ENCODE measurements around the gene RPL22.

DNA sequence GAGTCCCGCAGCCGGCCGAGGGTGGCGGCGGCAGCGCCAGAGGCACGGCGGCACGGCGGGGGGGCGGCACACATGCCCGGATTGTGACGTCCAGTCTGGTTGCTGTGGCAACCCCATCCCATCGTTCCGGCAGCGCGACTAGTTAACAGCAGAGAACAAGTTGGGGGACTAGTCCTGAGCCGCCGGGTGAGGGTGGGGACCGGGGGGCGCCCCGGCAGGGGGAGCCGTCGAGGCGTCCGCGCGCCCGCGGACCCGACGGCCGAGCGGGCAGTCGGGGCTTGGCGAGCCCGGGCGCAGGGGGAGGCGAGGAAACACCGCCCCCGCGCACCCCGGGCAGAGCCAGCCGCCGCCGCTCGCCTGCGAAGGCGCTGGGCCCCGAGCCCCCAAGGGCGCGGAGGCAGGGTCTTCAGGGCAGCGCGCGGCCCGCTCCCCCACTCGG, 19.1 kb downstream of the RPL22 start, which contains the start of gene CHD5:
- TF ChIP-seq, protein P1, sequence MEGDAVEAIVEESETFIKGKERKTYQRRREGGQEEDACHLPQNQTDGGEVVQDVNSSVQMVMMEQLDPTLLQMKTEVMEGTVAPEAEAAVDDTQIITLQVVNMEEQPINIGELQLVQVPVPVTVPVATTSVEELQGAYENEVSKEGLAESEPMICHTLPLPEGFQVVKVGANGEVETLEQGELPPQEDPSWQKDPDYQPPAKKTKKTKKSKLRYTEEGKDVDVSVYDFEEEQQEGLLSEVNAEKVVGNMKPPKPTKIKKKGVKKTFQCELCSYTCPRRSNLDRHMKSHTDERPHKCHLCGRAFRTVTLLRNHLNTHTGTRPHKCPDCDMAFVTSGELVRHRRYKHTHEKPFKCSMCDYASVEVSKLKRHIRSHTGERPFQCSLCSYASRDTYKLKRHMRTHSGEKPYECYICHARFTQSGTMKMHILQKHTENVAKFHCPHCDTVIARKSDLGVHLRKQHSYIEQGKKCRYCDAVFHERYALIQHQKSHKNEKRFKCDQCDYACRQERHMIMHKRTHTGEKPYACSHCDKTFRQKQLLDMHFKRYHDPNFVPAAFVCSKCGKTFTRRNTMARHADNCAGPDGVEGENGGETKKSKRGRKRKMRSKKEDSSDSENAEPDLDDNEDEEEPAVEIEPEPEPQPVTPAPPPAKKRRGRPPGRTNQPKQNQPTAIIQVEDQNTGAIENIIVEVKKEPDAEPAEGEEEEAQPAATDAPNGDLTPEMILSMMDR (IDR thresholded peaks at IDR 0.05), result peak in 5 of 12 donors; percentile 6 to 30 (median 13)
- no peak for TF ChIP-seq POLR2A (IDR thresholded peaks at IDR 0.05)

All from heart left ventricle (tissue), 13 donors.